Measurements from ENCODE around the gene CCDC27. TPM values are rescaled to one million over a fixed set of nuclear protein-coding genes. Genes with fewer than 3 reads are reported as not detected.

Gene CCDC27
- total and polyA plus RNA-seq, 4 donors: not detected

- WGBS: 80% methylated on average over 20 of the region's 20 CpGs
- H3K36me3 ChIP-seq (ENCODE audit: control insufficient read depth in 4 of 4, insufficient read depth in 3 of 4, low read depth in 1 of 4, low read length in 3 of 4): no peaks in the 10 kb centered on the region
- no peak overlapping the region for H3K27ac ChIP-seq (ENCODE audit: low read depth in 1 of 2, low read length in 2 of 2)
- H3K9me3 ChIP-seq (ENCODE audit: control insufficient read depth in 4 of 4, low read length in 3 of 4): no peaks in the 10 kb centered on the region
- H3K4me1 ChIP-seq (ENCODE audit: control insufficient read depth in 4 of 4, insufficient read depth in 4 of 4, low read length in 3 of 4): no peaks in the 10 kb centered on the region
- H3K4me3 ChIP-seq (ENCODE audit: low read depth in 1 of 3, low read length in 3 of 3): no peak overlapping the region
- H3K9ac ChIP-seq (ENCODE audit: low read depth in 1 of 2, low read length in 2 of 2): no peak overlapping the region
- no peaks in the 10 kb centered on the region for H3K27me3 ChIP-seq (ENCODE audit: control insufficient read depth in 4 of 4, insufficient read depth in 4 of 4, low read length in 3 of 4)
- no peak for DNase-seq (ENCODE audit: low spot score)
- TF ChIP-seq HNF4A (conservative IDR thresholded peaks at IDR 0.05): no peak
- no peak for TF ChIP-seq HNF4G (IDR thresholded peaks at IDR 0.05)
- TF ChIP-seq FOXA2 (IDR thresholded peaks at IDR 0.05): no peak
- TF ChIP-seq REST (IDR thresholded peaks at IDR 0.05): no peak
- no peak for TF ChIP-seq NR2F2 (IDR thresholded peaks at IDR 0.05)
- TF ChIP-seq TAF1 (conservative IDR thresholded peaks at IDR 0.05): no peak
- no peak for TF ChIP-seq SP1 (IDR thresholded peaks at IDR 0.05)
- TF ChIP-seq ZBTB33 (IDR thresholded peaks at IDR 0.05): no peak
- TF ChIP-seq RAD21 (IDR thresholded peaks at IDR 0.05): no peak
- no peak for TF ChIP-seq CTCF (IDR thresholded peaks at IDR 0.05; ENCODE audit: low read depth, low read length, missing input control)
- TF ChIP-seq JUND (IDR thresholded peaks at IDR 0.05): no peak
- TF ChIP-seq RXRA (IDR thresholded peaks at IDR 0.05): no peak
- no peak for TF ChIP-seq MAX (IDR thresholded peaks at IDR 0.05)
These were observed 30.2 kb upstream of the CCDC27 start for GRCh38 chr1:3721955-3722465.

GRCh38 chr1:3722846-3723245 is 29.4 kb upstream of the CCDC27 start:
- Histone ChIP-seq H3K4me3 (ENCODE audit: low read depth in 1 of 3, low read length in 3 of 3) (no peak overlapping the region), H3K9me3 (ENCODE audit: control insufficient read depth in 4 of 4, low read length in 3 of 4) (no peaks in the 10 kb centered on the region), H3K4me1 (ENCODE audit: control insufficient read depth in 4 of 4, insufficient read depth in 4 of 4, low read length in 3 of 4) (no peaks in the 10 kb centered on the region), H3K9ac (ENCODE audit: low read depth in 1 of 2, low read length in 2 of 2) (no peak overlapping the region), H3K36me3 (ENCODE audit: control insufficient read depth in 4 of 4, insufficient read depth in 3 of 4, low read depth in 1 of 4, low read length in 3 of 4) (no peaks in the 10 kb centered on the region), H3K27ac (ENCODE audit: low read depth in 1 of 2, low read length in 2 of 2) (no peak overlapping the region), H3K27me3 (ENCODE audit: control insufficient read depth in 4 of 4, insufficient read depth in 4 of 4, low read length in 3 of 4) (no peaks in the 10 kb centered on the region)
- DNase-seq (ENCODE audit: low spot score): no peak
- WGBS: 63% methylated on average over 3 of the region's 3 CpGs
- TF ChIP-seq RXRA (IDR thresholded peaks at IDR 0.05) (no peak), ATF3 (IDR thresholded peaks at IDR 0.05) (no peak), GABPA (IDR thresholded peaks at IDR 0.05 in 1 of 2, conservative IDR thresholded peaks at IDR 0.05 in 1 of 2) (no peak), REST (IDR thresholded peaks at IDR 0.05) (no peak), MAX (IDR thresholded peaks at IDR 0.05) (no peak), CTCF (IDR thresholded peaks at IDR 0.05; ENCODE audit: low read depth, low read length, missing input control) (no peak), NR2F2 (IDR thresholded peaks at IDR 0.05) (no peak), EGR1 (IDR thresholded peaks at IDR 0.05; ENCODE audit: low read depth in 2 of 2) (no peak), RAD21 (IDR thresholded peaks at IDR 0.05) (no peak), HNF4G (IDR thresholded peaks at IDR 0.05) (no peak), TAF1 (conservative IDR thresholded peaks at IDR 0.05) (no peak), HNF4A (conservative IDR thresholded peaks at IDR 0.05) (no peak), YY1 (IDR thresholded peaks at IDR 0.05) (no peak), SP1 (IDR thresholded peaks at IDR 0.05) (no peak)

Data from liver (tissue), 9 donors.